ENCODE data around the gene PLCXD3. TPM values are rescaled to one million over a fixed set of nuclear protein-coding genes. Genes with fewer than 3 reads are reported as not detected.

Gene PLCXD3
- total RNA-seq, 1 experiment from 2014 or later, result 5.0 TPM

- peaks cover 59% of the 10 kb centered on the region for H3K4me1 ChIP-seq (ENCODE audit: insufficient read depth, low read length)
- ChIA-PET CTCF (interaction anchor here (0.6 kb wide), 1 partner anchor 352 kb away, joined by 3 read pairs; no protein-coding TSS in a partner anchor), POLR2A (ENCODE audit: unreplicated experiment) (no interaction called here)
- H3K9me3 ChIP-seq (ENCODE audit: low read length), result no peaks in the 10 kb centered on the region
- peak; percentile 88 for DNase-seq
- H3K27me3 ChIP-seq (ENCODE audit: low read length), result no peaks in the 10 kb centered on the region
- intact Hi-C loops (cut with micrococcal nuclease), result loop anchor here (10.0 kb wide), 1 partner anchor 53 kb away; no protein-coding TSS in a partner anchor
- peak overlapping the region; percentile 77 for H3K27ac ChIP-seq (ENCODE audit: low read length)
- no peaks in the 10 kb centered on the region for H3F3A ChIP-seq (ENCODE audit: low read length, unreplicated experiment)
- 0 out of 2 replicates have a peak overlapping the region, but pooled peaks have one; percentile 76 for H3K4me3 ChIP-seq (ENCODE audit: low read length)
- BruUV-seq (replicated peaks), result no TSS peak
- H3K9me2 ChIP-seq (replicated peaks; ENCODE audit: low read length), result no peaks in the 10 kb centered on the region
- TF ChIP-seq EZH2phosphoT487 (IDR thresholded peaks at IDR 0.05; ENCODE audit: borderline replicate concordance, low read length), result no peak
- no peak for TF ChIP-seq CTCF (conservative IDR thresholded peaks at IDR 0.05; ENCODE audit: low read depth, low read length)
- TF ChIP-seq EZH2 (IDR thresholded peaks at IDR 0.05; ENCODE audit: low read length, unreplicated experiment), result no peak
- no peaks in the 10 kb centered on the region for H3K36me3 ChIP-seq (ENCODE audit: low read depth, low read length)
- H3K79me2 ChIP-seq (ENCODE audit: low read length), result peaks cover 29% of the 10 kb centered on the region
- H3K9ac ChIP-seq (ENCODE audit: low read length), result peak overlapping the region; percentile 9
- H4K20me1 ChIP-seq (ENCODE audit: low read length), result no peaks in the 10 kb centered on the region
- ATAC-seq, result peak; percentile 20
- peak overlapping the region; percentile 91 for H3K4me2 ChIP-seq (ENCODE audit: low read length)
- H2AFZ ChIP-seq (ENCODE audit: low read length), result no peak overlapping the region
These were observed 2.2 kb downstream of the PLCXD3 start for GRCh38 chr5:41508186-41508585.

GRCh38 chr5:41507501-41507900 is 2.9 kb downstream of the PLCXD3 start:
- Histone ChIP-seq H2AFZ (ENCODE audit: low read length) (no peak overlapping the region), H3K4me3 (ENCODE audit: low read length) (0 out of 2 replicates have a peak overlapping the region, but pooled peaks have one; percentile 3), H3K27ac (ENCODE audit: low read length) (peak overlapping the region; percentile 77), H3K9ac (ENCODE audit: low read length) (peak overlapping the region; percentile 9), H3F3A (ENCODE audit: low read length, unreplicated experiment) (no peaks in the 10 kb centered on the region), H4K20me1 (ENCODE audit: low read length) (no peaks in the 10 kb centered on the region), H3K4me1 (ENCODE audit: insufficient read depth, low read length) (peaks cover 64% of the 10 kb centered on the region), H3K9me3 (ENCODE audit: low read length) (no peaks in the 10 kb centered on the region), H3K79me2 (ENCODE audit: low read length) (peaks cover 29% of the 10 kb centered on the region), H3K36me3 (ENCODE audit: low read depth, low read length) (no peaks in the 10 kb centered on the region), H3K27me3 (ENCODE audit: low read length) (no peaks in the 10 kb centered on the region), H3K9me2 (replicated peaks; ENCODE audit: low read length) (no peaks in the 10 kb centered on the region), H3K4me2 (ENCODE audit: low read length) (peak overlapping the region; percentile 91)
- BruUV-seq (replicated peaks), result no TSS peak
- DNase-seq (peak; percentile 2), ATAC-seq (no peak)
- intact Hi-C loops (cut with micrococcal nuclease), result loop anchor here (10.0 kb wide), 1 partner anchor 53 kb away; no protein-coding TSS in a partner anchor
- POLR2A ChIA-PET (ENCODE audit: unreplicated experiment), result interaction anchor here (0.6 kb wide), 1 partner anchor 10 kb away, joined by 4 read pairs; no protein-coding TSS in a partner anchor
- CTCF ChIA-PET, result no interaction called here
- no peak for TF ChIP-seq EZH2 (IDR thresholded peaks at IDR 0.05; ENCODE audit: low read length, unreplicated experiment)
- no peak for TF ChIP-seq CTCF (conservative IDR thresholded peaks at IDR 0.05; ENCODE audit: low read depth, low read length)

- Histone ChIP-seq H3K27ac (ENCODE audit: low read length) (peak overlapping the region; percentile 9; the same call in 1 of the 2 replicates), H4K20me1 (ENCODE audit: low read length) (no peaks in the 10 kb centered on the region), H3K79me2 (ENCODE audit: low read length) (peaks cover 22% of the 10 kb centered on the region), H3K4me2 (ENCODE audit: low read length) (peak overlapping the region; percentile 24), H3K4me1 (ENCODE audit: insufficient read depth, low read length) (peaks cover 40% of the 10 kb centered on the region), H3K9me3 (ENCODE audit: low read length) (no peaks in the 10 kb centered on the region), H3K36me3 (ENCODE audit: low read depth, low read length) (no peaks in the 10 kb centered on the region), H2AFZ (ENCODE audit: low read length) (no peak overlapping the region), H3F3A (ENCODE audit: low read length, unreplicated experiment) (no peaks in the 10 kb centered on the region), H3K9ac (ENCODE audit: low read length) (no peak overlapping the region), H3K9me2 (replicated peaks; ENCODE audit: low read length) (no peaks in the 10 kb centered on the region), H3K27me3 (ENCODE audit: low read length) (no peaks in the 10 kb centered on the region), H3K4me3 (ENCODE audit: low read length) (no peak overlapping the region)
- BruUV-seq (replicated peaks), result no TSS peak
- intact Hi-C loops (cut with micrococcal nuclease), result loop anchor here (10.0 kb wide), 1 partner anchor 49 kb away; no protein-coding TSS in a partner anchor
- TF ChIP-seq CTCF (conservative IDR thresholded peaks at IDR 0.05; ENCODE audit: low read depth, low read length) (no peak), EZH2phosphoT487 (IDR thresholded peaks at IDR 0.05; ENCODE audit: borderline replicate concordance, low read length) (no peak), EZH2 (IDR thresholded peaks at IDR 0.05; ENCODE audit: low read length, unreplicated experiment) (no peak)
- CTCF ChIA-PET, result no interaction called here
- ATAC-seq, result no peak
- no peak for DNase-seq
- POLR2A ChIA-PET (ENCODE audit: unreplicated experiment), result no interaction called here
These were observed 6.5 kb downstream of the PLCXD3 start for GRCh38 chr5:41503860-41504259.
